IPS DF 6.9 (cell line): Measurements from ENCODE around the gene GLIPR1.
"Not testable (repeated sequence)": the region's sequence is repeated elsewhere in the genome, so short reads cannot be mapped to it uniquely, and the experiment has no call there.

Source experiments
- DNase-seq: peaks from one replicate; pipeline ENCODE4 v3.0.0-alpha.2; 2013; ENCODE audit warnings: low read depth, low spot score
- H3K27ac ChIP-seq: one replicate; pipeline ENCODE4 v1.5.1; 2013; ENCODE audit warnings: low read length, control low read depth
- H3K27me3 ChIP-seq: 2 replicates; pipeline ENCODE4 v1.6.1; 2013; ENCODE audit warnings: mild to moderate bottlenecking, low read length; ENCODE audit not compliant: control insufficient read depth, insufficient read depth
- H3K36me3 ChIP-seq: 2 replicates; pipeline ENCODE4 v1.6.1; 2013; ENCODE audit warnings: low read length; ENCODE audit not compliant: control insufficient read depth, insufficient read depth
- H3K4me1 ChIP-seq: 2 replicates; pipeline ENCODE4 v1.6.1; 2013; ENCODE audit warnings: low read length; ENCODE audit not compliant: control insufficient read depth, insufficient read depth
- H3K4me3 ChIP-seq: 2 replicates; pipeline ENCODE4 v1.5.1; 2013; ENCODE audit warnings: mild to moderate bottlenecking, low read length
- H3K9me3 ChIP-seq: 2 replicates; pipeline ENCODE4 v1.6.1; 2013; ENCODE audit warnings: low read length, inconsistent platforms; ENCODE audit not compliant: control insufficient read depth, insufficient read depth
- WGBS: extraction: QIAGEN DNeasy Blood & Tissue Kit; methylation state at CpG from one replicate; pipeline ENCODE4 v1.1.7; 2013; ENCODE audit warnings: mixed read lengths, missing lambda C conversion rate; ENCODE audit not compliant: insufficient read length, insufficient coverage; 5-methylcytosine and 5-hydroxymethylcytosine counted together

GLIPR1 gene

DNA sequence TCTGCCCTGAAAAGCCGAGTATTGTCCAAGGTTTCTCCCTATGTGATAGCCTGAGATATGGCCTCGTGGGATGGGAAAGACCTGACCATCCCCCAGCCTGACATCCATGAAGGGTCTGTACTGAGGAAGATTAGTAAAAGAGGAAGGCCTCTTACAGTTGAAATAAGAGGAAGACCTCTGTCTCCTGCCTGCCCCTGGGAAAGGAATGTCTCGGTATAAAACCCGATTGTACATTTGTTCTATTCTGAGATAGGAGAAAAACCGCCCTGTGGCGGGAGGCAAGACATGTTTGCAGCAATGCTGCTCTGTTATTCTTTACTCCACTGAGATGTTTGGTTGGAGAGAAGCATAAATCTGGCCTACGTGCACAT, 35.4 kb upstream of the GLIPR1 start:
- H3K27ac ChIP-seq, H3K4me1 ChIP-seq, H3K4me3 ChIP-seq, H3K36me3 ChIP-seq, H3K9me3 ChIP-seq, DNase-seq, H3K27me3 ChIP-seq: not testable (repeated sequence)
- WGBS: no CpG with 5 or more reads among the region's 7 CpGs

DNA sequence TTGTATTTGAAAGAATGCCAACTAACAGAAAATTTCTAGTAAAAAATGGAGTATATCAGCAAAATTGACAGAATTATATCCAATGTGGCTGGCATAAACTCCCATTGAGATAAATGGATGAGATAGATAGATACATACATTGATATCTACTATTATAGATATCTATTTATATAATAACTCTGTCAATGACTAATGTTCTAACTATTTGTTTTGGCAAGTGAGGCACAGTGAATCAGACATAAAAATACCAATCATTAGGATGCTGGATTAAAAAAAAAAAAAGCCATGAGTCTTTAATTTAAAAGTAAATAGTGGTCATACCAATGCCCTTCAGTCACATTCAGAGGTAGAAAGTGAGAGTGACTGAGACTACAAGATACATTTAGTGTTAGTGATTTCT, 33.7 kb upstream of the GLIPR1 start:
- no peaks in the 10 kb centered on the region; the same call in 1 of the 2 replicates for H3K9me3 ChIP-seq
- no peaks in the 10 kb centered on the region for H3K27me3 ChIP-seq
- no peak overlapping the region for H3K27ac ChIP-seq
- no peak for DNase-seq
- no peaks in the 10 kb centered on the region for H3K36me3 ChIP-seq
- no peaks in the 10 kb centered on the region for H3K4me1 ChIP-seq
- H3K4me3 ChIP-seq: no peak overlapping the region

DNA sequence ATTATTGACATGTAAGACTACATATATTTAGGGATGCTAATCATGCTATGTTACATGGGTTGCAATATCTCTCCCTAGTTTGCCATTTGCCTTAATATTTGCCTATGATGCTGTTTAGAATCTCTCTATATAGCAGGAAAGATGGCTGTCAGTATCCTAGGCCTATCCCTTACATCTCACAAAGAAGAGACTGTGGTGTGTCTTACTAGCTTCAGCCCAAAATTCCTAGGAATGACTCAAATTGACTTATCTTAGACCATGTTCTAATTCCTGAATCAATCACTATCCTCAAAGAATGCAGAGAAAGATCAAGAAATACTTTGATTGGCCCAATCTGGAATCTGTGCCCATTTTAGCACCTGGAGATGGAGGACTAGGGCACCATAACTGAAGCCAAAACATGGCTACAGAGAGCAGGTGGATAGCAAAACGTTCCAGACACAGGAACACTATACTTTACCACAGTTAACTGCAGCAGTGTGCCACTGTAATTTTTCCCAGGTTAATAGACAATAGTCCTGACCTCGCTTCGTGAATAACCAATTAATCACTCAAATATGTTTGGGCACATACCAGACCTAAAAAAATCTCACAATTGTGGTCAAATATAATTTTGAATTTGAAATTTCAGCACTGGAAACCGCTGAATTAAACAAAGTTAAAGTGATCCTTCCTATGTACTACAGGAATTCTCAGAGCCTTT, 32.7 kb upstream of the GLIPR1 start:
- H3K27ac ChIP-seq: no peak overlapping the region
- DNase-seq: no peak
- H3K27me3 ChIP-seq: no peaks in the 10 kb centered on the region
- no peaks in the 10 kb centered on the region; the same call in 1 of the 2 replicates for H3K4me1 ChIP-seq
- no peak overlapping the region for H3K4me3 ChIP-seq
- WGBS: no CpG with 5 or more reads among the region's 4 CpGs
- H3K36me3 ChIP-seq: no peaks in the 10 kb centered on the region
- no peaks in the 10 kb centered on the region for H3K9me3 ChIP-seq

DNA sequence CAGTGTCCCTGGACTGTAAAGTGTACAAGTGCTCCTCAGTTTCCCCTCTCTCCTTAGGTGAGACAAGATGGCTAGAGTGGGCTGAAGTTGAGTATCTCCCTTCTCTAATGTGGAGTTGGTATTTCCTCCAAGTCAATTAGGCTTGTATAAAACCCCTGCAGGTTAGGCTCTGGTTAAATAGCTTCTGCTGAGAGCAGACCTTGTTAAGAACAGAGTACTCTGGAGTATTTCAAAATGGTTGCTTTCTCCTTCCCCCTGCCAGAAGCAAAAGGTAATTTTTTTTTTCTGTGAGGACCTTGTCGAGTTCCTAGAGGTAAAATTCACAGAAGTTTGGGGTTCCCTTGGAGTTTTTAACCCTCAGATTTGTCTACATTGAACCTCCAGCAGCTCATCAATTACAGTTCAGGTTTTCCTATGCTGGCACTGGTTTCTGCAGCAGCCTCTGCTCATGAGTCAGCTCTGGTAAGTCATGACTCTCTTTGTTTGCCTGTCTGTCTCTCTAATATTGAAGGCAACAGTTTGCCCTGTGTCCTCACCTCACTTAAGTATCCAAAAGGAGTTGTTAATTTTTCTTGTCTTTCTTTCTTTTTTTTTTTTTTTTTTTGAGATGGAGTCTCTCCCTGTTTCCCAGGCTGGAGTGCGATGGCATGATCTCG, 27.8 kb upstream of the GLIPR1 start:
- no peaks in the 10 kb centered on the region for H3K27me3 ChIP-seq
- no peaks in the 10 kb centered on the region for H3K36me3 ChIP-seq
- no peak overlapping the region for H3K27ac ChIP-seq
- H3K4me1 ChIP-seq: no peaks in the 10 kb centered on the region; the same call in 1 of the 2 replicates
- no peak for DNase-seq
- H3K4me3 ChIP-seq: no peak overlapping the region
- H3K9me3 ChIP-seq: no peaks in the 10 kb centered on the region; the same call in 1 of the 2 replicates
- WGBS: no CpG with 5 or more reads among the region's 3 CpGs

DNA sequence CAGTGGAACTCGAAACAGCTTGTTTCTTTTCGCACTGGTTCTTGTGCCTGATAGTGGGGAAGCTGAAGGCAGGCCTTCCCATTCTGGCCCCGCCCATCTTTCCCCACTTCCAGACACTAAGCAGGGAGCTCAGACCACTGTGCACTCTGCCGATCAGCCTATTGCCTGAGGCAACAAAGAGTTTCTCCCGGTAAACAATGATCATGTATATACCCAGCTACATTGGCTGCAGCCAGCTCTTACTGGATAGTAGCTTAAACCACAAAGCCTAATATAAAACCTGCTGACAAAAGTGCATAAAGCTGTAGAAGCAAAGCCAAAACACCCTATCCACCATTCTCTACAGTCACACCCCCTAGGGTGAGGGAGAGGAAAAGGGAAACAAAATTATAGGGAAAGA, 24.7 kb upstream of the GLIPR1 start:
- H3K27me3 ChIP-seq: no peaks in the 10 kb centered on the region
- H3K4me3 ChIP-seq: no peak overlapping the region
- no peaks in the 10 kb centered on the region; the same call in none of the 2 replicates for H3K9me3 ChIP-seq
- no peak for DNase-seq
- H3K27ac ChIP-seq: no peak overlapping the region
- no peaks in the 10 kb centered on the region; the same call in 1 of the 2 replicates for H3K4me1 ChIP-seq
- no CpG with 5 or more reads among the region's 5 CpGs for WGBS
- no peaks in the 10 kb centered on the region for H3K36me3 ChIP-seq

DNA sequence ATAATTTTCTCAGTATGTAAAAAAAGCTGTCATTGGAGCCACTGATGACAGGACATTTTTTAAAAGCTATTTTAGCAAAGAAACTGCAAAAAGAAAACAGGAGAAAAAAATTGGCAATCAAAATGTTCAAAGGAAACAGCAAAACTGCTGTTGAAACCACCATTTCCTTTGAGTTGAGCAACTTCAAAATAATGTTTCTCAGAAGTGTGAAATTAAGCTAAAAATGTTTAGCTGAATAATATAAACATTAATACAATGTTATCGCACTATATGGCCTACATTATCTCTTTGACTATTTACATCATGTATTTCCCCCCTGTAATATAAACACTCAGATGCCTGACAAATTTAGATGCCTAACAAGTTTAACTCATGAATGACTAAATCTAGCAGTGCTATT, 23.4 kb upstream of the GLIPR1 start:
- Histone ChIP-seq H3K4me1 (no peaks in the 10 kb centered on the region; the same call in 1 of the 2 replicates), H3K27ac (no peak overlapping the region), H3K27me3 (no peaks in the 10 kb centered on the region), H3K4me3 (no peak overlapping the region), H3K9me3 (no peaks in the 10 kb centered on the region; the same call in none of the 2 replicates), H3K36me3 (no peaks in the 10 kb centered on the region)
- no peak for DNase-seq
- no CpG with 5 or more reads among the region's 1 CpG for WGBS

DNA sequence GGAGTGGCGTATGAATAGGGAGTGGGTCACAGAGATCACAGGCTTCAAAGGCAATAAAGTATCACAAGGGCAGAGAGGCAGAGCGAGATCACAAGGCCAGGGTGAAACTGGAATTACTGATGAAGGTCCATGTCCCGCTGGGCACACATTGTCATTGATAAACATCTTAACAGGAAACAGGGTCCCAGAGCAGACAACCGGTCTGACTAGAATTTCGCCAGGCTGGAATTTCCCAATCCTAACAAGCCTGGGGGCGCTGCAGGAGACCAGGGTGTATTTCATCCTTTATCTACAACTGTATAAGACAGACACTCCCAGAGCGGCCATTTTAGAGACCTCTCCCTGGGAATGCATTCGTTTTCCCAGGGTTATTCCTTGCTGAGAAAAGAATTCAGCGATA, 22.7 kb upstream of the GLIPR1 start:
- H3K4me3 ChIP-seq, H3K9me3 ChIP-seq, H3K27ac ChIP-seq, DNase-seq, H3K4me1 ChIP-seq, H3K36me3 ChIP-seq, H3K27me3 ChIP-seq: not testable (repeated sequence)
- no CpG with 5 or more reads among the region's 9 CpGs for WGBS

DNA sequence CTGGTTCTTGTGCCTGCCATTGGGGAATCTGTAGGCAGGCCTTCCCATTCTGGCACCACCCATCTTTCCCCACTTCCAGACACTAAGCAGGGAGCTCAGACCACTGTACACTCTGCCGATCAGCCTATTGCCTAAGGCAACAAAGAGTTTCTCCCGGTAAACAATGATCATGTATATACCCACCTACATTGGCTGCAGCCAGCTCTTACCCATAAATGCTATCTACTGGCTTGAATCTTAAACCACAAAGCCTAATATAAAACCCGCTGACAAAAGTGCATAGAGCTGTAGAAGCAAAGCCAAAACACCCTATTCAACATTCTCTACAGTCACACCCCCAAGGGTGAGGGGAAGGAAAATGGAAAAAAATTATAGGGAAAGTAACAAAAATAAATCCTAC, 20.8 kb upstream of the GLIPR1 start:
- no peak overlapping the region for H3K27ac ChIP-seq
- no CpG with 5 or more reads among the region's 3 CpGs for WGBS
- H3K27me3 ChIP-seq: no peaks in the 10 kb centered on the region
- H3K36me3 ChIP-seq: no peaks in the 10 kb centered on the region
- no peak overlapping the region for H3K4me3 ChIP-seq
- DNase-seq: no peak
- H3K9me3 ChIP-seq: no peaks in the 10 kb centered on the region; the same call in none of the 2 replicates
- H3K4me1 ChIP-seq: no peaks in the 10 kb centered on the region

DNA sequence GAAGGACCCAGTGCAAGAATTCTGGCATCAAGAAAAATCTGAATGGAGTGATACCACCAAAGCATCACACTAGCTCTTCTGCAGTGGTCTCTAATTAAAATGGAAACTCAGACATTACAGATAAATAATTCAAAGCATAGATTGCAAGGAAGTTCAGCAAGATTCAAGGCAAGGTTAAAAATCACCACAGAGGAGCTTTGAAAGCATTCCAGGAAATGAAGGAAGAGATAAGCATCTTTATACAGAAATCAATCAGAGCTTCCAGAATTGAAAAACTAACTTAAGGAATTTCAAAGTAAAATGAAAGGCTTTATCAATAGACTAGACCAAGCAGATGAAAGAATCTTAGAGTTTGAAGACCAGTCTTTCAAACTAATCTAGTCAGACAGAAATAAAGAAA, 20.4 kb upstream of the GLIPR1 start:
- no peaks in the 10 kb centered on the region for H3K27me3 ChIP-seq
- no peaks in the 10 kb centered on the region for H3K36me3 ChIP-seq
- DNase-seq: no peak
- no peak overlapping the region for H3K27ac ChIP-seq
- no peaks in the 10 kb centered on the region for H3K4me1 ChIP-seq
- H3K9me3 ChIP-seq: no peaks in the 10 kb centered on the region; the same call in none of the 2 replicates
- H3K4me3 ChIP-seq: no peak overlapping the region

DNA sequence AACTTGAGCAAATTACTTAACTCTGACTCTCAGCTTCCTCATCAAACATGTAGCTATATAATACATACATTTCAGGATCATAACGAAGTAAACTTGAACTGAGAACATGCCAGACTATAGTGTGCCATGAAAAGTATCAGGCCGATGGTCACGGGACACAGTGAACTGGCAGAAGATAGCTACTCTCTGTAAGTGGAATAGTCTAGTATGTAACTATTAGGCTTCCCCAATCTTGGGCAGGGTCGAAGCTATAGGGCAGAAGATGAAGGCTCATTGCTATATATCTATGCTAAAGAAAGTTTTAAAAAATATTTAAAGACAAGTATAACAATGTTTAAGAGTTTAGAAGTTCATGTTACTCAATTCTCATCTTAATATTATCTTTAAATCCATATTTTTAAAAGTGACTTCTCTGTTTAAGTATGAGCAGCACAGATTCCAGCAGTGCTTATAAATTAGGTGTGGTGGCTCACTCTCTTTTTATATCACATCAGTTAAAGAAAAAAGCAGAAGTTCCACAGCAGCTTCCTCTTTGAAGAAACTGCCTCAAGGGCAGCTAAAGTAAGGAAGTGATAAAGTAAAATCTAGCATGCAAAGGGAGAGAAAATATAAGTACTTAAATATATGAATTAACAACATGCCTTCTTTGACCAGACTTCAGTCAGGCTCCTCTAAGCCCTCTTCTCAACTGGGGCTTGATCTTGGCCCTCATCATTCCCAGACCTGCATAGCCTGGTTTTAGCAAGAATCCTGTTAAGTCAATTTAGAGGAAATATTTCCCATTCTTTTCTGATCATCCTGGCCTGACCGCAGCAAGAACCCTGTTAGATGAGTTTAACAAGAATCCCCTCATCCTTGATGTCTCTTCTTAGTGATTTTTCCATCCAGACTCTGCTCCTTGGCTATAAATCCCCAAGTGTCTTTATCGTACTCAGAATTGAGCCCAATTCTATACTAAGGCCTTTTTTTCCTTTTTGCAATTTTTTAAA, 8.4 kb upstream of the GLIPR1 start:
- no peak overlapping the region for H3K27ac ChIP-seq
- no peaks in the 10 kb centered on the region for H3K4me1 ChIP-seq
- no peaks in the 10 kb centered on the region for H3K9me3 ChIP-seq
- DNase-seq: no peak
- WGBS: no CpG with 5 or more reads among the region's 6 CpGs
- no peaks in the 10 kb centered on the region for H3K36me3 ChIP-seq
- H3K27me3 ChIP-seq: no peaks in the 10 kb centered on the region
- H3K4me3 ChIP-seq: no peak overlapping the region
